ENCODE measurements around the gene THBS4. TPM values are rescaled to one million over a fixed set of nuclear protein-coding genes. Genes with fewer than 3 reads are reported as not detected.

The THBS4 gene
- total and polyA plus RNA-seq, 5 donors from 2014 or later, result not detected

GRCh38 chr5:80125022-80125961 lies 90.1 kb downstream of the THBS4 start:
- Mint-ChIP-seq H3K27ac (peak overlapping the region in 2 of 3 donors; percentile 44 to 92), H3K27me3 (no peaks in the 10 kb centered on the region), H3K36me3 (peaks cover 28% of the 10 kb centered on the region), H3K4me3 (peak overlapping the region in 2 of 4 donors; percentile 34 to 47), H3K4me1 (peaks cover 17 to 44% (median 27%) of the 10 kb centered on the region in 4 donors), H3K9me3 (peaks cover 0 to 2% (median 0%) of the 10 kb centered on the region in 7 donors)
- H3K36me3 ChIP-seq (ENCODE audit: control insufficient read depth, insufficient read depth, low read length), result no peaks in the 10 kb centered on the region
- DNase-seq (no peak), ATAC-seq (ENCODE audit: low read depth in 2 of 2) (no peak)
- peaks cover 6% of the 10 kb centered on the region for H3K4me1 ChIP-seq (ENCODE audit: control insufficient read depth, insufficient read depth, low read length, poor library complexity, severe bottlenecking)
- no peak overlapping the region for H3K4me3 ChIP-seq (ENCODE audit: low read depth, low read length)
- H3K27ac ChIP-seq (ENCODE audit: insufficient read depth, low read length, poor library complexity, severe bottlenecking), result no peak overlapping the region
- no peaks in the 10 kb centered on the region for H3K27me3 ChIP-seq (ENCODE audit: control insufficient read depth, insufficient read depth, low read length)
- no peaks in the 10 kb centered on the region for H3K9me3 ChIP-seq (ENCODE audit: control insufficient read depth in 2 of 2, low read length in 2 of 2)

GRCh38 chr5:80125962-80126480 lies 90.9 kb downstream of the THBS4 start:
- no peak overlapping the region for H3K4me3 ChIP-seq (ENCODE audit: low read depth, low read length)
- peak overlapping the region in 2 of 3 donors; percentile 22 to 92 for H3K27ac Mint-ChIP-seq
- no peak overlapping the region for H3K27ac ChIP-seq (ENCODE audit: insufficient read depth, low read length, poor library complexity, severe bottlenecking)

GRCh38 chr5:80127116-80127552 lies 92.0 kb downstream of the THBS4 start:
- H3K4me1 Mint-ChIP-seq, result peaks cover 17 to 58% (median 31%) of the 10 kb centered on the region in 4 donors

More at GRCh38 chr5:80125962-80126480, 90.9 kb downstream of the THBS4 start:
- Histone ChIP-seq H3K9me3 (ENCODE audit: control insufficient read depth in 2 of 2, low read length in 2 of 2) (no peaks in the 10 kb centered on the region), H3K4me1 (ENCODE audit: control insufficient read depth, insufficient read depth, low read length, poor library complexity, severe bottlenecking) (peaks cover 6% of the 10 kb centered on the region), H3K36me3 (ENCODE audit: control insufficient read depth, insufficient read depth, low read length) (no peaks in the 10 kb centered on the region), H3K27me3 (ENCODE audit: control insufficient read depth, insufficient read depth, low read length) (no peaks in the 10 kb centered on the region)
- Mint-ChIP-seq H3K4me1 (peaks cover 17 to 51% (median 29%) of the 10 kb centered on the region in 4 donors), H3K4me3 (peak overlapping the region in 1 of 4 donors; percentile 47), H3K36me3 (peaks cover 34% of the 10 kb centered on the region), H3K9me3 (peaks cover 0 to 4% (median 0%) of the 10 kb centered on the region in 7 donors), H3K27me3 (no peaks in the 10 kb centered on the region)
- ATAC-seq (ENCODE audit: low read depth in 2 of 2) (peak; percentile 80 to 85), DNase-seq (peak in 1 of 3 donors; percentile 59)

GRCh38 chr5:80128141-80128540 lies 93.0 kb downstream of the THBS4 start:
- H3K27ac ChIP-seq (ENCODE audit: insufficient read depth, low read length, poor library complexity, severe bottlenecking), result no peak overlapping the region
- no peak overlapping the region for H3K4me3 ChIP-seq (ENCODE audit: low read depth, low read length)
- no peaks in the 10 kb centered on the region for H3K9me3 ChIP-seq (ENCODE audit: control insufficient read depth in 2 of 2, low read length in 2 of 2)
- DNase-seq (no peak), ATAC-seq (ENCODE audit: low read depth in 2 of 2) (no peak)
- peaks cover 6% of the 10 kb centered on the region for H3K4me1 ChIP-seq (ENCODE audit: control insufficient read depth, insufficient read depth, low read length, poor library complexity, severe bottlenecking)
- peaks cover 32% of the 10 kb centered on the region for H3K36me3 Mint-ChIP-seq
- peaks cover 17 to 63% (median 35%) of the 10 kb centered on the region in 4 donors for H3K4me1 Mint-ChIP-seq
- H3K27me3 ChIP-seq (ENCODE audit: control insufficient read depth, insufficient read depth, low read length), result no peaks in the 10 kb centered on the region
- H3K9me3 Mint-ChIP-seq, result peaks cover 0 to 7% (median 0%) of the 10 kb centered on the region in 7 donors
- peak overlapping the region in 1 of 4 donors; percentile 29 for H3K4me3 Mint-ChIP-seq
- peak overlapping the region; percentile 49 to 92 (median 67) for H3K27ac Mint-ChIP-seq
- H3K27me3 Mint-ChIP-seq, result no peaks in the 10 kb centered on the region
- no peaks in the 10 kb centered on the region for H3K36me3 ChIP-seq (ENCODE audit: control insufficient read depth, insufficient read depth, low read length)

More at GRCh38 chr5:80127116-80127552, 92.0 kb downstream of the THBS4 start:
- Mint-ChIP-seq H3K27ac (peak overlapping the region in 2 of 3 donors; percentile 14 to 31), H3K27me3 (no peaks in the 10 kb centered on the region), H3K9me3 (peaks cover 0 to 7% (median 0%) of the 10 kb centered on the region in 7 donors), H3K36me3 (peaks cover 37% of the 10 kb centered on the region), H3K4me3 (no peak overlapping the region)
- H3K9me3 ChIP-seq (ENCODE audit: control insufficient read depth in 2 of 2, low read length in 2 of 2), result no peaks in the 10 kb centered on the region
- H3K36me3 ChIP-seq (ENCODE audit: control insufficient read depth, insufficient read depth, low read length), result no peaks in the 10 kb centered on the region
- peaks cover 6% of the 10 kb centered on the region for H3K4me1 ChIP-seq (ENCODE audit: control insufficient read depth, insufficient read depth, low read length, poor library complexity, severe bottlenecking)
- no peaks in the 10 kb centered on the region for H3K27me3 ChIP-seq (ENCODE audit: control insufficient read depth, insufficient read depth, low read length)
- no peak overlapping the region for H3K4me3 ChIP-seq (ENCODE audit: low read depth, low read length)
- DNase-seq (no peak), ATAC-seq (ENCODE audit: low read depth in 2 of 2) (no peak)
- no peak overlapping the region for H3K27ac ChIP-seq (ENCODE audit: insufficient read depth, low read length, poor library complexity, severe bottlenecking)

GRCh38 chr5:80129146-80129545 lies 94.0 kb downstream of the THBS4 start:
- H3K4me1 ChIP-seq (ENCODE audit: control insufficient read depth, insufficient read depth, low read length, poor library complexity, severe bottlenecking), result peaks cover 12% of the 10 kb centered on the region
- peaks cover 31% of the 10 kb centered on the region for H3K36me3 Mint-ChIP-seq

More at GRCh38 chr5:80129146-80129545, 94.0 kb downstream of the THBS4 start:
- H3K4me3 Mint-ChIP-seq, result peak overlapping the region in 1 of 4 donors; percentile 24
- Histone ChIP-seq H3K4me3 (ENCODE audit: low read depth, low read length) (no peak overlapping the region), H3K27me3 (ENCODE audit: control insufficient read depth, insufficient read depth, low read length) (no peaks in the 10 kb centered on the region), H3K36me3 (ENCODE audit: control insufficient read depth, insufficient read depth, low read length) (no peaks in the 10 kb centered on the region), H3K27ac (ENCODE audit: insufficient read depth, low read length, poor library complexity, severe bottlenecking) (no peak overlapping the region), H3K9me3 (ENCODE audit: control insufficient read depth in 2 of 2, low read length in 2 of 2) (no peaks in the 10 kb centered on the region)
- no peak overlapping the region for H3K27ac Mint-ChIP-seq
- H3K4me1 Mint-ChIP-seq, result peaks cover 17 to 66% (median 38%) of the 10 kb centered on the region in 4 donors
- H3K9me3 Mint-ChIP-seq, result peaks cover 0 to 7% (median 0%) of the 10 kb centered on the region in 7 donors
- ATAC-seq (ENCODE audit: low read depth in 2 of 2) (no peak), DNase-seq (no peak)
- no peaks in the 10 kb centered on the region for H3K27me3 Mint-ChIP-seq

Other genes starting within 250 kb of the THBS4 start
- 18.1 TPM for gene MTX3, start 44.1 kb upstream of the THBS4 start, total RNA-seq
- gene MTX3, start 44.1 kb upstream of the THBS4 start, polyA plus RNA-seq, result 1 to 10 TPM; 1.4 to 2.6 (median 2.5) TPM
- 80.3 TPM for gene SERINC5, start 220.7 kb downstream of the THBS4 start, total RNA-seq
- 10 to 100 TPM; 12.7 to 21.5 (median 14.9) TPM for gene SERINC5, start 220.7 kb downstream of the THBS4 start, polyA plus RNA-seq

Measured in CD4-positive, CD25-positive, alpha-beta regulatory T cell (primary cell).